ENCODE measurements around the gene RARRES2. TPM values are rescaled to one million over a fixed set of nuclear protein-coding genes. Genes with fewer than 3 reads are reported as not detected.

RARRES2 gene
- total RNA-seq, 1 experiment from 2014 or later = 2.1 TPM

GRCh38 chr7:150381785-150382122 lies 40.3 kb upstream of the RARRES2 start:
- ChIA-PET POLR2A (interaction anchor here (0.6 kb wide), 1 partner anchor 17 kb away, joined by 3 read pairs; no protein-coding TSS in a partner anchor), CTCF (no interaction called here), RAD21 (ENCODE audit: low non-redundant PET in 1 of 2, low total read pairs in 2 of 2, uncharacterized antibody in 2 of 2, unreplicated experiment in 2 of 2) (no interaction called here)
- intact Hi-C loops (cut with micrococcal nuclease) = no loop called here
- TF ChIP-seq SRF (IDR thresholded peaks at IDR 0.05; ENCODE audit: low read depth) = no peak
- TF ChIP-seq RAD21 (IDR thresholded peaks at IDR 0.05; ENCODE audit: low read depth) = no peak
- TF ChIP-seq REST (IDR thresholded peaks at IDR 0.05; ENCODE audit: low read depth) = no peak
- TF ChIP-seq ZFX (IDR thresholded peaks at IDR 0.05) = no peak
- no peak for TF ChIP-seq CEBPB (IDR thresholded peaks at IDR 0.05; ENCODE audit: low read depth)
- no peak for TF ChIP-seq EZH2 (IDR thresholded peaks at IDR 0.05)
- no peak for TF ChIP-seq JUND (IDR thresholded peaks at IDR 0.05)
- TF ChIP-seq POLR2AphosphoS5 (IDR thresholded peaks at IDR 0.05; ENCODE audit: low read depth, low read length) = no peak
- Histone ChIP-seq H3K4me2 (ENCODE audit: low read length) (no peak overlapping the region), H3K9me2 (ENCODE audit: insufficient read depth) (no peaks in the 10 kb centered on the region), H3K27ac (ENCODE audit: low read depth, low read length) (no peak overlapping the region), H3K9me3 (ENCODE audit: control insufficient read depth in 1 of 2, insufficient read depth in 1 of 2, low read depth in 1 of 2, low read length in 2 of 2) (no peaks in the 10 kb centered on the region), H3K4me1 (ENCODE audit: control insufficient read depth in 1 of 2, insufficient read depth in 2 of 2, low read length in 2 of 2) (peaks cover 15 to 24% of the 10 kb centered on the region in 2 experiments), H3K36me3 (ENCODE audit: control insufficient read depth in 1 of 2, insufficient read depth in 2 of 2, low read length in 2 of 2) (no peaks in the 10 kb centered on the region), H3K4me3 (replicated peaks in 1 of 2; ENCODE audit: low read depth in 1 of 2, low read length in 2 of 2) (no peak overlapping the region), H3K9ac (ENCODE audit: low read length) (no peak overlapping the region), H3K27me3 (ENCODE audit: insufficient read depth, low read length) (no peaks in the 10 kb centered on the region), H3K79me2 (ENCODE audit: insufficient read depth, low read length) (no peaks in the 10 kb centered on the region; the same call in 1 of the 2 replicates), H2AFZ (ENCODE audit: low read depth, low read length, poor library complexity, severe bottlenecking) (no peak overlapping the region), H4K20me1 (ENCODE audit: insufficient read depth) (no peaks in the 10 kb centered on the region)
- no peak for DNase-seq (ENCODE audit: low read depth, low spot score)
- no TSS peak for BruUV-seq (replicated peaks)
- no peak for ATAC-seq

GRCh38 chr7:150381096-150381495 lies 39.7 kb upstream of the RARRES2 start:
- POLR2A ChIA-PET = no interaction called here
- Histone ChIP-seq H3K27ac (ENCODE audit: low read depth, low read length) (no peak overlapping the region), H3K36me3 (ENCODE audit: control insufficient read depth in 1 of 2, insufficient read depth in 2 of 2, low read length in 2 of 2) (no peaks in the 10 kb centered on the region), H3K9me3 (ENCODE audit: control insufficient read depth in 1 of 2, insufficient read depth in 1 of 2, low read depth in 1 of 2, low read length in 2 of 2) (no peaks in the 10 kb centered on the region), H4K20me1 (ENCODE audit: insufficient read depth) (no peaks in the 10 kb centered on the region), H3K4me1 (ENCODE audit: control insufficient read depth in 1 of 2, insufficient read depth in 2 of 2, low read length in 2 of 2) (peaks cover 15 to 24% of the 10 kb centered on the region in 2 experiments), H3K9ac (ENCODE audit: low read length) (no peak overlapping the region), H3K9me2 (ENCODE audit: insufficient read depth) (no peaks in the 10 kb centered on the region), H2AFZ (ENCODE audit: low read depth, low read length, poor library complexity, severe bottlenecking) (no peak overlapping the region), H3K27me3 (ENCODE audit: insufficient read depth, low read length) (no peaks in the 10 kb centered on the region), H3K4me3 (replicated peaks in 1 of 2; ENCODE audit: low read depth in 1 of 2, low read length in 2 of 2) (no peak overlapping the region), H3K4me2 (ENCODE audit: low read length) (no peak overlapping the region), H3K79me2 (ENCODE audit: insufficient read depth, low read length) (no peaks in the 10 kb centered on the region; the same call in 1 of the 2 replicates)
- DNase-seq (ENCODE audit: low read depth, low spot score) (no peak), ATAC-seq (no peak)
- intact Hi-C loops (cut with micrococcal nuclease) = no loop called here
- CTCF ChIA-PET = no interaction called here
- no peak for TF ChIP-seq EZH2phosphoT487 (IDR thresholded peaks at IDR 0.05; ENCODE audit: borderline replicate concordance)
- TF ChIP-seq ELF1 (IDR thresholded peaks at IDR 0.05; ENCODE audit: borderline replicate concordance, low read depth) = no peak
- no TSS peak for BruUV-seq (replicated peaks)
- RAD21 ChIA-PET (ENCODE audit: low non-redundant PET in 1 of 2, low total read pairs in 2 of 2, uncharacterized antibody in 2 of 2, unreplicated experiment in 2 of 2) = no interaction called here

All from HCT116 (cell line).